ENCODE measurements around the gene STK11. TPM values are rescaled to one million over a fixed set of nuclear protein-coding genes. Genes with fewer than 3 reads are reported as not detected.

The STK11 gene
- total RNA-seq, 1 donor from 2014 or later, result 61.6 TPM

- Histone ChIP-seq H3K4me1 (ENCODE audit: insufficient read depth, low read length) (peaks cover 25% of the 10 kb centered on the region), H2AFZ (ENCODE audit: low read depth, low read length) (no peak overlapping the region), H4K20me1 (ENCODE audit: insufficient read depth, low read length) (peaks cover 52% of the 10 kb centered on the region), H3K36me3 (ENCODE audit: insufficient read depth, low read length) (peaks cover 3% of the 10 kb centered on the region), H3K27me3 (ENCODE audit: insufficient read depth, low read length) (no peaks in the 10 kb centered on the region), H3K27ac (ENCODE audit: low read depth, low read length) (no peak overlapping the region), H3K4me2 (ENCODE audit: low read length) (no peak overlapping the region), H3K9ac (ENCODE audit: low read length) (no peak overlapping the region), H3K4me3 (ENCODE audit: insufficient read depth, low read depth, low read length) (no peak overlapping the region), H3K79me2 (ENCODE audit: insufficient read depth, low read length) (peaks cover 13% of the 10 kb centered on the region), H3K9me3 (ENCODE audit: insufficient read depth, low read depth, low read length) (no peaks in the 10 kb centered on the region)
- no peak overlapping the region for H3K4me3 Mint-ChIP-seq (ENCODE audit: unreplicated experiment)
- no peak for DNase-seq (ENCODE audit: low read depth)
- no peaks in the 10 kb centered on the region for H3K27me3 Mint-ChIP-seq (ENCODE audit: low read depth, unreplicated experiment)
- TF ChIP-seq, protein P1, sequence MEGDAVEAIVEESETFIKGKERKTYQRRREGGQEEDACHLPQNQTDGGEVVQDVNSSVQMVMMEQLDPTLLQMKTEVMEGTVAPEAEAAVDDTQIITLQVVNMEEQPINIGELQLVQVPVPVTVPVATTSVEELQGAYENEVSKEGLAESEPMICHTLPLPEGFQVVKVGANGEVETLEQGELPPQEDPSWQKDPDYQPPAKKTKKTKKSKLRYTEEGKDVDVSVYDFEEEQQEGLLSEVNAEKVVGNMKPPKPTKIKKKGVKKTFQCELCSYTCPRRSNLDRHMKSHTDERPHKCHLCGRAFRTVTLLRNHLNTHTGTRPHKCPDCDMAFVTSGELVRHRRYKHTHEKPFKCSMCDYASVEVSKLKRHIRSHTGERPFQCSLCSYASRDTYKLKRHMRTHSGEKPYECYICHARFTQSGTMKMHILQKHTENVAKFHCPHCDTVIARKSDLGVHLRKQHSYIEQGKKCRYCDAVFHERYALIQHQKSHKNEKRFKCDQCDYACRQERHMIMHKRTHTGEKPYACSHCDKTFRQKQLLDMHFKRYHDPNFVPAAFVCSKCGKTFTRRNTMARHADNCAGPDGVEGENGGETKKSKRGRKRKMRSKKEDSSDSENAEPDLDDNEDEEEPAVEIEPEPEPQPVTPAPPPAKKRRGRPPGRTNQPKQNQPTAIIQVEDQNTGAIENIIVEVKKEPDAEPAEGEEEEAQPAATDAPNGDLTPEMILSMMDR (IDR thresholded peaks at IDR 0.05; ENCODE audit: insufficient read depth, low read depth, low read length), result no peak
- no peak for FAIRE-seq
- H3K36me3 Mint-ChIP-seq (ENCODE audit: low read depth, unreplicated experiment), result peaks cover 7% of the 10 kb centered on the region
- H3K27ac Mint-ChIP-seq (ENCODE audit: unreplicated experiment), result no peak overlapping the region
- H3K4me1 Mint-ChIP-seq (ENCODE audit: low read depth, unreplicated experiment), result peaks cover 12% of the 10 kb centered on the region
- no peaks in the 10 kb centered on the region for H3K9me3 Mint-ChIP-seq (ENCODE audit: unreplicated experiment)
These were observed 29.4 kb downstream of the STK11 start for GRCh38 chr19:1234955-1235380.

GRCh38 chr19:1235625-1236538, 30.3 kb downstream of the STK11 start:
- Mint-ChIP-seq H3K27me3 (ENCODE audit: low read depth, unreplicated experiment) (no peaks in the 10 kb centered on the region), H3K4me3 (ENCODE audit: unreplicated experiment) (peak overlapping the region; percentile 50)

More at GRCh38 chr19:1235625-1236538, 30.3 kb downstream of the STK11 start:
- Histone ChIP-seq H3K79me2 (ENCODE audit: insufficient read depth, low read length) (peaks cover 13% of the 10 kb centered on the region), H2AFZ (ENCODE audit: low read depth, low read length) (peak overlapping the region; percentile 32), H3K9ac (ENCODE audit: low read length) (peak overlapping the region; percentile 61), H3K27ac (ENCODE audit: low read depth, low read length) (no peak overlapping the region), H3K9me3 (ENCODE audit: insufficient read depth, low read depth, low read length) (no peaks in the 10 kb centered on the region), H3K4me2 (ENCODE audit: low read length) (peak overlapping the region; percentile 97), H3K4me1 (ENCODE audit: insufficient read depth, low read length) (peaks cover 28% of the 10 kb centered on the region), H4K20me1 (ENCODE audit: insufficient read depth, low read length) (peaks cover 48% of the 10 kb centered on the region), H3K4me3 (ENCODE audit: insufficient read depth, low read depth, low read length) (peak overlapping the region; percentile 57), H3K27me3 (ENCODE audit: insufficient read depth, low read length) (no peaks in the 10 kb centered on the region), H3K36me3 (ENCODE audit: insufficient read depth, low read length) (peaks cover 3% of the 10 kb centered on the region)
- DNase-seq (ENCODE audit: low read depth) (no peak), FAIRE-seq (no peak)
- TF ChIP-seq EZH2 (IDR thresholded peaks at IDR 0.05; ENCODE audit: insufficient read depth, low read length), result no peak
- TF ChIP-seq, protein P1 (IDR thresholded peaks at IDR 0.05; ENCODE audit: insufficient read depth, low read depth, low read length), result no peak
- no peaks in the 10 kb centered on the region for H3K9me3 Mint-ChIP-seq (ENCODE audit: unreplicated experiment)
- H3K27ac Mint-ChIP-seq (ENCODE audit: unreplicated experiment), result no peak overlapping the region
- peaks cover 12% of the 10 kb centered on the region for H3K4me1 Mint-ChIP-seq (ENCODE audit: low read depth, unreplicated experiment)
- peaks cover 7% of the 10 kb centered on the region for H3K36me3 Mint-ChIP-seq (ENCODE audit: low read depth, unreplicated experiment)
